Liver (tissue), 9 donors: ENCODE results near the gene NEK8. TPM values are rescaled to one million over a fixed set of nuclear protein-coding genes. Genes with fewer than 3 reads are reported as not detected.

Source experiments
- DNase-seq: peaks from one replicate; pipeline ENCODE4 v3.0.0-alpha.2; 2017; ENCODE audit warnings: low spot score
- H3K27ac ChIP-seq, 2 donors: one replicate each; pipeline ENCODE4 v1.7.0; 2013; ENCODE audit warnings: inconsistent platforms in 2 of 2, low read length in 2 of 2, control low read depth in 1 of 2, low read depth in 1 of 2, mild to moderate bottlenecking in 1 of 2
- H3K27me3 ChIP-seq, 4 donors: one replicate each; pipeline versions ENCODE4 v1.6.1 to v1.7.0; 2013; ENCODE audit warnings: low read length in 3 of 4, inconsistent platforms in 1 of 4, mild to moderate bottlenecking in 1 of 4, moderate library complexity in 1 of 4; ENCODE audit not compliant: control insufficient read depth in 4 of 4, insufficient read depth in 4 of 4
- H3K36me3 ChIP-seq, 4 donors: one replicate each; pipeline versions ENCODE4 v1.6.1 to v1.7.0; 2013; ENCODE audit warnings: low read length in 3 of 4, mild to moderate bottlenecking in 3 of 4, low read depth in 1 of 4, moderate library complexity in 1 of 4; ENCODE audit not compliant: control insufficient read depth in 4 of 4, insufficient read depth in 3 of 4
- H3K4me1 ChIP-seq, 4 donors: one replicate each; pipeline versions ENCODE4 v1.6.1 to v1.7.0; 2013; ENCODE audit warnings: low read length in 3 of 4, mild to moderate bottlenecking in 3 of 4, moderate library complexity in 1 of 4; ENCODE audit not compliant: control insufficient read depth in 4 of 4, insufficient read depth in 4 of 4
- H3K4me3 ChIP-seq, 3 donors: one replicate each; pipeline versions ENCODE4 v1.6.1 to v1.7.0; 2013; ENCODE audit warnings: low read length in 3 of 3, control low read depth in 1 of 3, low read depth in 1 of 3, mild to moderate bottlenecking in 1 of 3
- H3K9ac ChIP-seq, 2 donors: one replicate each; pipeline ENCODE4 v1.7.0; 2013; ENCODE audit warnings: low read length in 2 of 2, mild to moderate bottlenecking in 2 of 2, moderate library complexity in 2 of 2, control low read depth in 1 of 2, low read depth in 1 of 2
- H3K9me3 ChIP-seq, 4 donors: one replicate each; pipeline versions ENCODE4 v1.6.1 to v1.7.0; 2013; ENCODE audit warnings: low read length in 3 of 4; ENCODE audit not compliant: control insufficient read depth in 4 of 4
- EGR1 ChIP-seq, 2 donors: IDR thresholded peaks; 2 replicates each; pipeline ENCODE4 v1.6.1; 2016 to 2018; ENCODE audit warnings: antibody characterized with exemption in 2 of 2, low read depth in 2 of 2
- FOXA1 ChIP-seq: IDR thresholded peaks from 2 replicates; pipeline ENCODE4 v1.6.1; 2016; ENCODE audit warnings: antibody characterized with exemption
- FOXA2 ChIP-seq: IDR thresholded peaks from 2 replicates; pipeline ENCODE4 v1.6.1; 2016; ENCODE audit warnings: antibody characterized with exemption
- GABPA ChIP-seq, 2 donors: IDR thresholded peaks in 1 of 2; conservative IDR thresholded peaks in 1 of 2; 2 replicates each; pipeline ENCODE4 v1.6.1; 2016; ENCODE audit warnings: antibody characterized with exemption in 2 of 2, mild to moderate bottlenecking in 1 of 2, moderate library complexity in 1 of 2
- HNF4A ChIP-seq, 2 donors: conservative IDR thresholded peaks; 2 replicates each; pipeline ENCODE4 v1.6.1; 2016; ENCODE audit warnings: antibody characterized with exemption in 2 of 2, mild to moderate bottlenecking in 2 of 2
- JUND ChIP-seq, 2 donors: IDR thresholded peaks; 2 replicates each; pipeline ENCODE4 v1.6.1; 2016; ENCODE audit warnings: antibody characterized with exemption in 2 of 2
- MAX ChIP-seq: IDR thresholded peaks from 2 replicates; pipeline ENCODE4 v1.6.1; 2016; ENCODE audit warnings: antibody characterized with exemption
- REST ChIP-seq: IDR thresholded peaks from 2 replicates; pipeline ENCODE4 v1.6.1; 2016; ENCODE audit warnings: antibody characterized with exemption, mild to moderate bottlenecking
- RXRA ChIP-seq, 2 donors: IDR thresholded peaks; 2 replicates each; pipeline ENCODE4 v1.6.1; 2017 to 2018; ENCODE audit warnings: antibody characterized with exemption in 2 of 2, mild to moderate bottlenecking in 1 of 2
- SP1 ChIP-seq: IDR thresholded peaks from 2 replicates; pipeline ENCODE4 v1.6.1; 2018; ENCODE audit warnings: antibody characterized with exemption, mild to moderate bottlenecking
- YY1 ChIP-seq: IDR thresholded peaks from 2 replicates; pipeline ENCODE4 v1.6.1; 2016; ENCODE audit warnings: antibody characterized with exemption, mild to moderate bottlenecking
- WGBS: extraction: QIAGEN DNeasy Blood & Tissue Kit; methylation state at CpG from one replicate; pipeline ENCODE4 v1.1.7; 2013; 5-methylcytosine and 5-hydroxymethylcytosine counted together
- polyA plus RNA-seq, 2 donors: library from polyadenylated mRNA; stranded (reverse) in 1 of 2; unstranded in 1 of 2; fragments of 200-250 nt in 1 of 2; fragments of >200 nt in 1 of 2; fragmentation: Nextera tagmentation in 1 of 2; extraction: Ambion mirVana in 1 of 2; gene quantifications; one replicate each; pipeline versions ENCODE4 v1.2.1 to v1.2.3, GENCODE V29; 2013 to 2015
- total RNA-seq, 2 donors: library from RNA; depleted of rRNA; stranded (reverse); fragments of >200 nt; gene quantifications; one replicate each; pipeline ENCODE4 v1.2.3, GENCODE V29; 2014
- TF ChIP-seq, protein P1 (sequence below): IDR thresholded peaks from 2 replicates; pipeline ENCODE4 v1.6.1; 2016; ENCODE audit warnings: antibody characterized with exemption
- TF ChIP-seq, protein P2 (sequence below): IDR thresholded peaks from 2 replicates; pipeline ENCODE4 v1.6.1; 2016; ENCODE audit warnings: antibody characterized with exemption
- TF ChIP-seq, protein P3 (sequence below): fragments of 150-350 bp; IDR thresholded peaks from 2 replicates; pipeline ENCODE4 v1.5.1; 2017; ENCODE audit warnings: improper control_type of control experiment, low read depth, low read length; ENCODE audit not compliant: missing input control
- donor health status: healthy.
- donor health status: healthy.
- donor health status: healthy.
- donor health status: healthy.
- donor health status: healthy.

NEK8 gene
- total and polyA plus RNA-seq, 4 donors = 1.7 to 7.8 (median 4.5) TPM

- Histone ChIP-seq H3K9ac (no peak overlapping the region), H3K9me3 (no peaks in the 10 kb centered on the region), H3K36me3 (peaks cover 4 to 33% (median 22%) of the 10 kb centered on the region in 4 donors), H3K27ac (no peak overlapping the region), H3K27me3 (no peaks in the 10 kb centered on the region), H3K4me3 (no peak overlapping the region), H3K4me1 (peaks cover 6 to 26% (median 15%) of the 10 kb centered on the region in 4 donors)
- TF ChIP-seq SP1 (no peak), RXRA (IDR thresholded peaks at IDR 0.05) (no peak), JUND (IDR thresholded peaks at IDR 0.05) (no peak), HNF4A (conservative IDR thresholded peaks at IDR 0.05) (no peak), REST (no peak), YY1 (no peak), FOXA2 (no peak), FOXA1 (no peak)
- TF ChIP-seq, protein P1, sequence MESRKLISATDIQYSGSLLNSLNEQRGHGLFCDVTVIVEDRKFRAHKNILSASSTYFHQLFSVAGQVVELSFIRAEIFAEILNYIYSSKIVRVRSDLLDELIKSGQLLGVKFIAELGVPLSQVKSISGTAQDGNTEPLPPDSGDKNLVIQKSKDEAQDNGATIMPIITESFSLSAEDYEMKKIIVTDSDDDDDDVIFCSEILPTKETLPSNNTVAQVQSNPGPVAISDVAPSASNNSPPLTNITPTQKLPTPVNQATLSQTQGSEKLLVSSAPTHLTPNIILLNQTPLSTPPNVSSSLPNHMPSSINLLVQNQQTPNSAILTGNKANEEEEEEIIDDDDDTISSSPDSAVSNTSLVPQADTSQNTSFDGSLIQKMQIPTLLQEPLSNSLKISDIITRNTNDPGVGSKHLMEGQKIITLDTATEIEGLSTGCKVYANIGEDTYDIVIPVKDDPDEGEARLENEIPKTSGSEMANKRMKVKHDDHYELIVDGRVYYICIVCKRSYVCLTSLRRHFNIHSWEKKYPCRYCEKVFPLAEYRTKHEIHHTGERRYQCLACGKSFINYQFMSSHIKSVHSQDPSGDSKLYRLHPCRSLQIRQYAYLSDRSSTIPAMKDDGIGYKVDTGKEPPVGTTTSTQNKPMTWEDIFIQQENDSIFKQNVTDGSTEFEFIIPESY = no peak
- TF ChIP-seq, protein P2, sequence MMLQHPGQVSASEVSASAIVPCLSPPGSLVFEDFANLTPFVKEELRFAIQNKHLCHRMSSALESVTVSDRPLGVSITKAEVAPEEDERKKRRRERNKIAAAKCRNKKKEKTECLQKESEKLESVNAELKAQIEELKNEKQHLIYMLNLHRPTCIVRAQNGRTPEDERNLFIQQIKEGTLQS = no peak
- WGBS = 95% methylated on average over 10 of the region's 10 CpGs
- no peak for DNase-seq
Measured at GRCh38 chr17:28751600-28752366, 23.2 kb downstream of the NEK8 start.

- 92% methylated on average over 7 of the region's 7 CpGs for WGBS
- DNase-seq = no peak
- H3K9ac ChIP-seq = no peak overlapping the region
- H3K4me3 ChIP-seq = no peak overlapping the region
- peaks cover 0 to 1% (median 0%) of the 10 kb centered on the region in 4 donors for H3K4me1 ChIP-seq
- no peaks in the 10 kb centered on the region for H3K27me3 ChIP-seq
- no peak overlapping the region for H3K27ac ChIP-seq
- no peak for TF ChIP-seq GABPA (IDR thresholded peaks at IDR 0.05 in 1 of 2, conservative IDR thresholded peaks at IDR 0.05 in 1 of 2)
- TF ChIP-seq EGR1 (IDR thresholded peaks at IDR 0.05; ENCODE audit: low read depth in 2 of 2) = no peak
- TF ChIP-seq YY1 = no peak
- TF ChIP-seq, protein P3, sequence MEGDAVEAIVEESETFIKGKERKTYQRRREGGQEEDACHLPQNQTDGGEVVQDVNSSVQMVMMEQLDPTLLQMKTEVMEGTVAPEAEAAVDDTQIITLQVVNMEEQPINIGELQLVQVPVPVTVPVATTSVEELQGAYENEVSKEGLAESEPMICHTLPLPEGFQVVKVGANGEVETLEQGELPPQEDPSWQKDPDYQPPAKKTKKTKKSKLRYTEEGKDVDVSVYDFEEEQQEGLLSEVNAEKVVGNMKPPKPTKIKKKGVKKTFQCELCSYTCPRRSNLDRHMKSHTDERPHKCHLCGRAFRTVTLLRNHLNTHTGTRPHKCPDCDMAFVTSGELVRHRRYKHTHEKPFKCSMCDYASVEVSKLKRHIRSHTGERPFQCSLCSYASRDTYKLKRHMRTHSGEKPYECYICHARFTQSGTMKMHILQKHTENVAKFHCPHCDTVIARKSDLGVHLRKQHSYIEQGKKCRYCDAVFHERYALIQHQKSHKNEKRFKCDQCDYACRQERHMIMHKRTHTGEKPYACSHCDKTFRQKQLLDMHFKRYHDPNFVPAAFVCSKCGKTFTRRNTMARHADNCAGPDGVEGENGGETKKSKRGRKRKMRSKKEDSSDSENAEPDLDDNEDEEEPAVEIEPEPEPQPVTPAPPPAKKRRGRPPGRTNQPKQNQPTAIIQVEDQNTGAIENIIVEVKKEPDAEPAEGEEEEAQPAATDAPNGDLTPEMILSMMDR = no peak
- TF ChIP-seq MAX = no peak
- no peak for TF ChIP-seq RXRA (IDR thresholded peaks at IDR 0.05)
- H3K36me3 ChIP-seq = peaks cover 5 to 33% (median 12%) of the 10 kb centered on the region in 4 donors
- H3K9me3 ChIP-seq = no peaks in the 10 kb centered on the region
Measured at GRCh38 chr17:28755486-28755885, 26.9 kb downstream of the NEK8 start.
